Measurements from ENCODE around the gene IL9. TPM values are rescaled to one million over a fixed set of nuclear protein-coding genes. Genes with fewer than 3 reads are reported as not detected.
"Not testable (repeated sequence)": the region's sequence is repeated elsewhere in the genome, so short reads cannot be mapped to it uniquely, and the experiment has no call there.

Gene IL9
- total RNA-seq, 1 donor from 2014 or later = not detected

GRCh38 chr5:135869276-135869675, 26.4 kb downstream of the IL9 start:
- no peak for DNase-seq (ENCODE audit: low spot score)

- DNase-seq (ENCODE audit: low spot score) = no peak
These were observed 27.0 kb downstream of the IL9 start for GRCh38 chr5:135868681-135869080.

- DNase-seq (ENCODE audit: low spot score) = no peak
These were observed 28.0 kb downstream of the IL9 start for GRCh38 chr5:135867599-135867998.

- DNase-seq (ENCODE audit: low spot score) = no peak
These were observed 29.6 kb downstream of the IL9 start for GRCh38 chr5:135866016-135866415.

DNA sequence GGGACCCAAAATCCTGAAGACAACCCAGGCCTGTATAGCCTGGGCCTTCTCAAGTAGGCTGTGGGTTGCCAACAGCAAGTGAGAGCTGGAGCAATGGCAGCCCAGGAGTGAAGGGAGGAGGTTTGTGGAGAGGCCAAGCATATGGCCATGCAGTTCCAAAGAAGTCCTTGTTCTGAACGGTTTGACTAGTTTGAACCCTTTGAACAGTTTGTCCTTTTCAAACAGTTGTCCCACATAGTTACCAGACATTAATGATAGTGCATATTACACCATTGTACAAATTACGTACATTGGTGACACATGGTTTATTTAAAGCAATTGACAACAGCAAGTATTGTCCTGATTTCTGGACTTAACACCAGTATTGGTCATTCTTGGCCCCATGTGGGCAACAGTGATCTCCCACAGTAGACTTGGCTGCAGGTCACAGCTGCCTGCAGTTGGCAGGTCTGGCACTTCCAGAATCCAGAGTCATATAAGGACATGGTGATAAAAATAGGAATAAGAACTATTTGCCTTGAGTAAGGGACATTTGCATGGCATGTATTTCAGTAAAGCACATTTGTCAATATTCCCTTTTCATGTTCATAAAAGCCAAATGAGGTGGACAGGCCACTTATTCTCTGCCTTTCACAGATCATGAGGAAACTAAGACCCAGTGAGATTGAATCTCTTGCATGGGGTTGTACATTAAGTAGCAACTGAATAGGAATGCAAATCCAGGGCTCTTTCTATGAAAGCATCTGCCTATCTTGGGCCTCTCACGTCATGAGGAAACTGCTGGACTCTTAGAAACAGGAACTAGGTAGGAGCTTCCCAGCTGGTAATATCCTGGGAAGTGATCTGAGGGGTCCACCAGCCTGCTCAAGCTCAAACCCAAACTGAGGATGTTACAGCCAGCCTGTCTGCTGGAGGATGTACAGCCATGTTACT, 30.9 kb downstream of the IL9 start:
- DNase-seq (ENCODE audit: low spot score) = peak; percentile 30

- DNase-seq (ENCODE audit: low spot score) = peak; percentile 22
These were observed 32.9 kb downstream of the IL9 start for GRCh38 chr5:135862744-135863143.

GRCh38 chr5:135862086-135862485, 33.6 kb downstream of the IL9 start:
- peak; percentile 18 for DNase-seq (ENCODE audit: low spot score)

DNA sequence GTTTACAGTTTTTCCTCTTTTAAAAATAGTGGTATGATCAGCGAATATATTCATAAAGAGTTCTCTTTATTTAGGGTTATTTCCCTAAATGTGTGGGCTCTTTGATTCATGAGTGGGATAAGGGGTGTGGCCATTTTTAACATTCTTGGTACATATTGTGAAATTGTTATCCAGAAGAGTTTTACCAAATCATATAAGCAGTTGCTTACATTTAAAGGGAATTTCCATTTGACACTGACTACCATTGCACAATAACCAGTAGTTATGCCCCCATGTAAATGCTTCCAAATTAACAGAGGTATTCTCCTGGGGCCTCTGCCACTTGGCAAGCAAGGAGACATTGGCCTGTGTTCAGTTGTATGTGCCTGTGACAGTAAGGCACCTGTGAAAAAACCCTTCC, 34.0 kb downstream of the IL9 start:
- no peak for DNase-seq (ENCODE audit: low spot score)

- peak; percentile 33 for DNase-seq (ENCODE audit: low spot score)
These were observed 36.0 kb downstream of the IL9 start for GRCh38 chr5:135859641-135860040.

DNA sequence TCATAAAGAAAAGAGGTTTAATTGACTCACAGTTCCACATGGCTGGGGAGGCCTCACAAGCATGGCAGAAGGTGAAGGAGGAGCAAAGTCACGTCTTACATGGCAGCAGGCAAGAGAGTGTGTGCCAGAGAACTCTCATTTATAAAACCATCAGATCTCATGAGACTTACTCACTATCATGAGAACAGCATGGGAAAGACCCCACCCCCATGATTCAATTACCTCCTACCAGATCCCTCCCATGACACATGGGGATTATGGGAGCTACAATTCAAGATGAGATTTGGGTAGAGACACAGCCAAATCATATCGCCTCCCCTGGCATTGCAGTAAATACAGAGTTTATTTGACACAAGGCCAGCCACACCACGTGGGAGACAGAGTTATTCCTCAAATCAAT, 36.5 kb downstream of the IL9 start:
- DNase-seq (ENCODE audit: low spot score) = not testable (repeated sequence)

DNA sequence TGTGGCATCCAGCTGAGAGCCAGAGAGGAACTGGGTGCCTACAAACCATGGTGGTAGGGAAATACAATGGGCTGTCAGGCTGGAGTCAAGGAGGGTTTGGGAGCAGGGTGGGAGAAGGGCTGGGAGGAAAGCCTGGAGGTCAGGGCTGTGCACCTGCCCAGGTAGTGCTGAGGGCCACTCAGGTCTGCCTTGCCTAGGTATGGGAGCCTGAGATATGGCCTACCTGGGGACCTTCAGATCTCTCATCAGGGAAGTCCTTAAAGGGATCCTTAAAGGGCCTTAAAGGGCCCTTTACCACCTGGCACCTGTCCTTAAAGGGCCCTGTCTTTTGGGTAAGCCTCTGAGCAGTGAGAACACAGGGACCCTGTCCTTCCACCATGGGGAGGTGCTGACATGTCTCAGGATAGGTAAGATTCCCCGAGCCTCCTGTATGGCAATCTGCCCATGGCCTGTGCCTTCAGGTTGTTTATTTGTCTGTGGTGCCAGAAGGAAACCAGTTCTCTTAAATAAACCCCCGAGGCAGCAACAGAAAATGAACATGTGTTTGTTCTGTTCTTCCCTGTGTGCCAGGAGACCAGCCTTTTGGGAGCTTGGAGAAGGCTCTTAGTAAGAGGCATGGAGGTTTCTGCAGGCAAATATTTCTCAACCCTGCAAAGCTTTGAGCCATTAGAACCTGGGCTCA, 37.9 kb downstream of the IL9 start:
- DNase-seq (ENCODE audit: low spot score) = peak; percentile 53

DNA sequence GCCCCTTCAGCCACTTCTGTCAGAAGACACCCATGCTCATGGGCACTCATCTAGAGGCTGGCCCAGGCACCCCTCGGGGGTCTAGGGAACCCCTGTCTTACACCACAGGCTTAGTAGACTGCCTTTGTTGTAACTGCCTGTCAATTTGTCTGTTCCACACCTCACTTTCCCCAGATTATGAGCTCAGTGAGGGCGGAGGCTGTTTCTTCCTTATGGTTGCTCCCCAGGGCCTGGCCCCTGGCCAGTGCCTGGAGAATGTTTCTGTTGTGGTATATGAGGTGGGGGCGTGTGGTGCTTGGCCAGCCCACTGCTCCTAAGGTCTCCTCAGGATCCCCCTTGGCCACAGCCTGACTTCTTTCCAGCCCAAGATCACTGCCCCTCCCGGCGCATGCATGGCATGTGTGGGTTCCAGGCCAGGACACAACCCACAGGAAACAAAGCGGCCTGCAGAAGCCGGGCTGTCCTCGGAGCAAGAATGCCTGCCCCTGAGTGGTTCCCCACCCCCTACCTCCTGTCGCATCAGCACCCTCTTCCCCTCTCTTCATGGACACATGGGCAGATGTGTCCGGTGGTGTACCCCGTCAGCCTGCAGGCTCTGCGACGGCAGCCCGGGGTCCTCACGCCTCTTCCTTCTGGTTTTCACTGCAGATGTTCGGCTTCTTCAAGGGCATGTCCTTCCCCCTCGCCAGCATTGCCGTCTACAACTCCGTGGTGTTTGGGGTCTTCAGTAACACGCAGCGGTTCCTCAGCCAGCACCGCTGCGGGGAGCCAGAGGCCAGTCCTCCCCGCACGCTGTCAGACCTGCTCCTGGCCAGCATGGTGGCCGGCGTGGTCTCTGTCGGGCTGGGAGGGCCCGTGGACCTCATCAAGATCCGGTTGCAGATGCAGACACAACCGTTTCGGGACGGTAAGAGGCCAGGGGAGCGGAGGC, 43.5 kb downstream of the IL9 start:
- DNase-seq (ENCODE audit: low spot score) = peak; percentile 83

DNA sequence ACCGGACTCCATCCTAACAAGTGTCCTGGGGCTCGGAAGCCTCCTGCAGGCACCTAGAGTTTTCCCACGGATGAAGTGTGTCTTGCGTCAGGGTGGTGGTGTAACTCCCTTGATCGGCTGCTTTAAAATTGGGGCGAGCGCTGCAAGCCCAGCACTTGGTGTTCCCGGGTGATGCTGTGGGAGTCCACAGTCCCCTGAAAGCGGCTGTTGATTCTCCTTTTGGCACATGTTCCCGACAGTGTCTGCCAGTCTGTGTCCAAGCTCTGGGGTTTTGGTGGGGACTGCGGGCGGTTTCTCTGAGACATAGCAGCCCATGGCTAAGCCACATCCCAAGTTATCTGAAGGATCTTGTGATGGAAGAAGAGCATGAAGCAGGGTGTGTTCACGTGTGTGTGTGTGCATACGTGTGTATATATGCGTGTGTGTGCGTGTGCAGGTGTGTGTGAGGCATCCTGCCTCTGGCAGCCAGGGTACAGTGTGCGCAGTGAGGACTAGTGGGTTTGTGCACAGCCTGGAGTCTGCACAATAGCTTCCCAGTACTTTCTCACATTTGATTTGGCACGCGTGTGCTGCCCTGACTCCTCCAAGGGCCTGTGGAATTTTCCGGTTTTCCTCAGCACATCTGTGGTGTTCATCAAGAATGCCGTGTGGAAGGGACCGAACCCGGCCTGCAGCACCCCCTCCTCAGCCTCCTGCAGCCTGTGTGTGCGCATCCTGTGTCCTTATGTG, 44.3 kb downstream of the IL9 start:
- peak; percentile 77 for DNase-seq (ENCODE audit: low spot score)

DNA sequence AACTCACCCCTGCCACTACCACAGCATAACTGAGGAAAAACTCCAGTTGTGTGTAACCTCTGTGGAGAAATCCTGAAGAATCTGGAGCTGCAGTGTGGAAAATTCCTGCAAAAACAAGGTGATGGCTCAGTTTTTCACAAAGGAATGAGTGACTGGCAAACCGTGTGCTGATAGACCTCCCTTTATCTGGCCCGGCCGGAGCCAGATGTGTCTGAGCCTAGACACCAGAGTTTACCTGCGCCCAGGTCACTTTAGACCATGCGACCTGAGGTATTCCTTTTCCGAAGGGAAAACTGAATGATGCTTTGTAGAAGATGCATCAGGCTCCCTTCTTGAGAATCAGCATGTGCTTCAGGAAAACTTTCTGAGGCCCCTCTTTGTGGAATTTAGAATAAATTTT, 45.0 kb downstream of the IL9 start:
- DNase-seq (ENCODE audit: low spot score) = peak; percentile 59

DNA sequence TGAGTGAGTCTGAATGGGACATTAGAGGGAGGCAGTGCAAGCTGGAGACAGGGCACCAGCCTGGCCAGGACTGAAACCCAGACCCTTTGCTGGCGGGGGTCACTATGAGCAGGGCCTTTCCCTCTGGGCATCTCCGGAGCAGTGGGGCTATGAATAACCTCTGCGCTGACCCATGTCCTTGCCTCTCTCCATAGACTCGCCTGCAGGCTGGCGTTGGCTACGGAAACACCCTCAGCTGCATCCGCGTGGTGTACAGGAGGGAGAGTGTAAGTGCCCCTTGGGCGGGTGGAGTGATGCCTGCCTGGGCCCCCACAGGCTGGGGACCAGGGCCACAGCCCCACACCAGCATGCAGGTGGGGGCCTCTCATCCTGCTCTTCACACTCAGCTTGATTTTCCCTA, 45.4 kb downstream of the IL9 start:
- peak; percentile 79 for DNase-seq (ENCODE audit: low spot score)

- DNase-seq (ENCODE audit: low spot score) = peak; percentile 47
These were observed 47.7 kb downstream of the IL9 start for GRCh38 chr5:135847976-135848375.

- peak; percentile 45 for DNase-seq (ENCODE audit: low spot score)
These were observed 49.3 kb downstream of the IL9 start for GRCh38 chr5:135846311-135846710.

GRCh38 chr5:135843571-135844337, 51.9 kb downstream of the IL9 start:
- DNase-seq (ENCODE audit: low spot score) = peak; percentile 68

DNA sequence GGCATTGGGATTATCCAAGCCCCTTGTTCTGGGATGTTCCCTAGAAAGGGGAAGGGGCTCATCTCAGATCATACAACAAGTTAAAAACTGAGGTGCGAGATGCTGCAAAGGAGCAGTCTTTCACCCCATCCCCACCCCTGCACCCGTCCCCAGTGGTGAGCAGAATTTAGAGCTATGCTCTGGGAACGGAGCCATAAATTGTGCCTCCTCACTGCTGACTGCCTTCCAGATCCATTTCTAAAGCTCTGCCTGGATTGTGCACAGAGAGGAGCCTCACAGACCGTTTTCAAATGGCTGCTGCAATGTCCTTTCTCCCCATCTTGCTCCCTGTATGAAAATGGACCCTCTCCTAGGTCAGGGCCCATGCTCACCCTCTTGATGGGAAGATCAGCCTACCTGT, 52.9 kb downstream of the IL9 start:
- peak; percentile 12 for DNase-seq (ENCODE audit: low spot score)
